ENCODE results near the gene ABHD17C.
"Not testable (repeated sequence)": the region's sequence is repeated elsewhere in the genome, so short reads cannot be mapped to it uniquely, and the experiment has no call there.

ABHD17C gene

GRCh38 chr15:80758130-80758745 lies 63.1 kb downstream of the ABHD17C start:
- Histone ChIP-seq H3K27me3 (replicated peaks; ENCODE audit: control insufficient read depth, insufficient read depth, low read length) (no peaks in the 10 kb centered on the region), H3K36me3 (ENCODE audit: control insufficient read depth, insufficient read depth, low read length) (no peaks in the 10 kb centered on the region; the same call in 1 of the 2 replicates), H3K4me3 (replicated peaks; ENCODE audit: low read depth, low read length) (no peak overlapping the region)
- no peak for DNase-seq (ENCODE audit: extremely low read depth, insufficient read length)
- no peak for TF ChIP-seq CTCF (IDR thresholded peaks at IDR 0.05; ENCODE audit: insufficient read depth, low read length, poor library complexity, severe bottlenecking)

- no peak for DNase-seq (ENCODE audit: extremely low read depth, insufficient read length)
- Histone ChIP-seq H3K4me3 (replicated peaks; ENCODE audit: low read depth, low read length) (no peak overlapping the region), H3K36me3 (ENCODE audit: control insufficient read depth, insufficient read depth, low read length) (no peaks in the 10 kb centered on the region), H3K27me3 (replicated peaks; ENCODE audit: control insufficient read depth, insufficient read depth, low read length) (no peaks in the 10 kb centered on the region)
- TF ChIP-seq CTCF (IDR thresholded peaks at IDR 0.05; ENCODE audit: insufficient read depth, low read length, poor library complexity, severe bottlenecking): no peak
Observed at GRCh38 chr15:80760960-80761359, 65.8 kb downstream of the ABHD17C start.

- no peaks in the 10 kb centered on the region for H3K36me3 ChIP-seq (ENCODE audit: control insufficient read depth, insufficient read depth, low read length)
- H3K4me3 ChIP-seq (replicated peaks; ENCODE audit: low read depth, low read length): no peak overlapping the region
- no peak for TF ChIP-seq CTCF (IDR thresholded peaks at IDR 0.05; ENCODE audit: insufficient read depth, low read length, poor library complexity, severe bottlenecking)
- H3K27me3 ChIP-seq (replicated peaks; ENCODE audit: control insufficient read depth, insufficient read depth, low read length): no peaks in the 10 kb centered on the region
- DNase-seq (ENCODE audit: extremely low read depth, insufficient read length): no peak
Observed at GRCh38 chr15:80761754-80762153, 66.6 kb downstream of the ABHD17C start.

- not testable (repeated sequence) for H3K36me3 ChIP-seq (ENCODE audit: control insufficient read depth, insufficient read depth, low read length); H3K27me3 ChIP-seq (replicated peaks; ENCODE audit: control insufficient read depth, insufficient read depth, low read length); DNase-seq (ENCODE audit: extremely low read depth, insufficient read length); H3K4me3 ChIP-seq (replicated peaks; ENCODE audit: low read depth, low read length)
Observed at GRCh38 chr15:80763235-80763634, 68.1 kb downstream of the ABHD17C start.

- no peaks in the 10 kb centered on the region for H3K36me3 ChIP-seq (ENCODE audit: control insufficient read depth, insufficient read depth, low read length)
- H3K4me3 ChIP-seq (replicated peaks; ENCODE audit: low read depth, low read length): no peak overlapping the region
- DNase-seq (ENCODE audit: extremely low read depth, insufficient read length): no peak
- no peak for TF ChIP-seq CTCF (IDR thresholded peaks at IDR 0.05; ENCODE audit: insufficient read depth, low read length, poor library complexity, severe bottlenecking)
- H3K27me3 ChIP-seq (replicated peaks; ENCODE audit: control insufficient read depth, insufficient read depth, low read length): no peaks in the 10 kb centered on the region
Observed at GRCh38 chr15:80764535-80764934, 69.4 kb downstream of the ABHD17C start.

GRCh38 chr15:80766275-80766674 lies 71.2 kb downstream of the ABHD17C start:
- DNase-seq (ENCODE audit: extremely low read depth, insufficient read length): no peak
- Histone ChIP-seq H3K4me3 (replicated peaks; ENCODE audit: low read depth, low read length) (no peak overlapping the region), H3K36me3 (ENCODE audit: control insufficient read depth, insufficient read depth, low read length) (no peaks in the 10 kb centered on the region), H3K27me3 (replicated peaks; ENCODE audit: control insufficient read depth, insufficient read depth, low read length) (no peaks in the 10 kb centered on the region)
- TF ChIP-seq CTCF (IDR thresholded peaks at IDR 0.05; ENCODE audit: insufficient read depth, low read length, poor library complexity, severe bottlenecking): no peak
